ENCODE measurements around the gene KCTD15. TPM values are rescaled to one million over a fixed set of nuclear protein-coding genes. Genes with fewer than 3 reads are reported as not detected.

Gene KCTD15
- total and polyA plus RNA-seq, 4 donors = 0.89 to 13.8 (median 8.1) TPM

DNA sequence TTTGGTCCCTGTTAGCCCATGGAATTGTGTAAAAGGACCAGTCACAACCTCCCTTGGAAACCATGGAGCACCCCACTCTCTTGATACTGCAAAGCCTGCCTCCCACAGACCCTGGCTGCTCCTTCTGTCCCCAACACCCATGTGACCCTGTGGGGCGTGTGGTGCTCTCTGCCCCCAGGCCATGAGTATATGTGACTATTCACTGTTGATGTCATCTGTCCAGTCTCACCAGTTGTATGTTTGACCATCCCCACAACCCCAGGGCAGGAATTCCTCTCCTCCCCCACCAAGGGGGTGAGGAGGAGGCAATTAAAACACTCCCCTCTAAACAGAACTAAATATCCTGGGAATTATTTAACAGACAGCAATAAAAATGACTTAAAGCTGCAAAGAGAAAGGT is 35.2 kb downstream of the KCTD15 start:
- H3K4me1 ChIP-seq (ENCODE audit: control insufficient read depth in 4 of 4, insufficient read depth in 4 of 4, low read length in 3 of 4) = no peaks in the 10 kb centered on the region
- H3K4me3 ChIP-seq (ENCODE audit: low read depth in 1 of 3, low read length in 3 of 3) = no peak overlapping the region
- no peaks in the 10 kb centered on the region for H3K27me3 ChIP-seq (ENCODE audit: control insufficient read depth in 4 of 4, insufficient read depth in 4 of 4, low read length in 3 of 4)
- DNase-seq (ENCODE audit: low spot score) = no peak
- 70% methylated on average over 1 of the region's 1 CpG for WGBS
- TF ChIP-seq, protein P1, sequence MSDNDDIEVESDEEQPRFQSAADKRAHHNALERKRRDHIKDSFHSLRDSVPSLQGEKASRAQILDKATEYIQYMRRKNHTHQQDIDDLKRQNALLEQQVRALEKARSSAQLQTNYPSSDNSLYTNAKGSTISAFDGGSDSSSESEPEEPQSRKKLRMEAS (IDR thresholded peaks at IDR 0.05) = no peak
- TF ChIP-seq RAD21 (IDR thresholded peaks at IDR 0.05) (no peak), FOXA2 (IDR thresholded peaks at IDR 0.05) (no peak), EGR1 (IDR thresholded peaks at IDR 0.05; ENCODE audit: low read depth in 2 of 2) (no peak), RXRA (IDR thresholded peaks at IDR 0.05) (no peak), SP1 (IDR thresholded peaks at IDR 0.05) (no peak)
- TF ChIP-seq, protein P2, sequence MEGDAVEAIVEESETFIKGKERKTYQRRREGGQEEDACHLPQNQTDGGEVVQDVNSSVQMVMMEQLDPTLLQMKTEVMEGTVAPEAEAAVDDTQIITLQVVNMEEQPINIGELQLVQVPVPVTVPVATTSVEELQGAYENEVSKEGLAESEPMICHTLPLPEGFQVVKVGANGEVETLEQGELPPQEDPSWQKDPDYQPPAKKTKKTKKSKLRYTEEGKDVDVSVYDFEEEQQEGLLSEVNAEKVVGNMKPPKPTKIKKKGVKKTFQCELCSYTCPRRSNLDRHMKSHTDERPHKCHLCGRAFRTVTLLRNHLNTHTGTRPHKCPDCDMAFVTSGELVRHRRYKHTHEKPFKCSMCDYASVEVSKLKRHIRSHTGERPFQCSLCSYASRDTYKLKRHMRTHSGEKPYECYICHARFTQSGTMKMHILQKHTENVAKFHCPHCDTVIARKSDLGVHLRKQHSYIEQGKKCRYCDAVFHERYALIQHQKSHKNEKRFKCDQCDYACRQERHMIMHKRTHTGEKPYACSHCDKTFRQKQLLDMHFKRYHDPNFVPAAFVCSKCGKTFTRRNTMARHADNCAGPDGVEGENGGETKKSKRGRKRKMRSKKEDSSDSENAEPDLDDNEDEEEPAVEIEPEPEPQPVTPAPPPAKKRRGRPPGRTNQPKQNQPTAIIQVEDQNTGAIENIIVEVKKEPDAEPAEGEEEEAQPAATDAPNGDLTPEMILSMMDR (IDR thresholded peaks at IDR 0.05; ENCODE audit: low read depth, low read length, missing input control) = no peak
- TF ChIP-seq, protein P3, sequence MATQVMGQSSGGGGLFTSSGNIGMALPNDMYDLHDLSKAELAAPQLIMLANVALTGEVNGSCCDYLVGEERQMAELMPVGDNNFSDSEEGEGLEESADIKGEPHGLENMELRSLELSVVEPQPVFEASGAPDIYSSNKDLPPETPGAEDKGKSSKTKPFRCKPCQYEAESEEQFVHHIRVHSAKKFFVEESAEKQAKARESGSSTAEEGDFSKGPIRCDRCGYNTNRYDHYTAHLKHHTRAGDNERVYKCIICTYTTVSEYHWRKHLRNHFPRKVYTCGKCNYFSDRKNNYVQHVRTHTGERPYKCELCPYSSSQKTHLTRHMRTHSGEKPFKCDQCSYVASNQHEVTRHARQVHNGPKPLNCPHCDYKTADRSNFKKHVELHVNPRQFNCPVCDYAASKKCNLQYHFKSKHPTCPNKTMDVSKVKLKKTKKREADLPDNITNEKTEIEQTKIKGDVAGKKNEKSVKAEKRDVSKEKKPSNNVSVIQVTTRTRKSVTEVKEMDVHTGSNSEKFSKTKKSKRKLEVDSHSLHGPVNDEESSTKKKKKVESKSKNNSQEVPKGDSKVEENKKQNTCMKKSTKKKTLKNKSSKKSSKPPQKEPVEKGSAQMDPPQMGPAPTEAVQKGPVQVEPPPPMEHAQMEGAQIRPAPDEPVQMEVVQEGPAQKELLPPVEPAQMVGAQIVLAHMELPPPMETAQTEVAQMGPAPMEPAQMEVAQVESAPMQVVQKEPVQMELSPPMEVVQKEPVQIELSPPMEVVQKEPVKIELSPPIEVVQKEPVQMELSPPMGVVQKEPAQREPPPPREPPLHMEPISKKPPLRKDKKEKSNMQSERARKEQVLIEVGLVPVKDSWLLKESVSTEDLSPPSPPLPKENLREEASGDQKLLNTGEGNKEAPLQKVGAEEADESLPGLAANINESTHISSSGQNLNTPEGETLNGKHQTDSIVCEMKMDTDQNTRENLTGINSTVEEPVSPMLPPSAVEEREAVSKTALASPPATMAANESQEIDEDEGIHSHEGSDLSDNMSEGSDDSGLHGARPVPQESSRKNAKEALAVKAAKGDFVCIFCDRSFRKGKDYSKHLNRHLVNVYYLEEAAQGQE (IDR thresholded peaks at IDR 0.05) = no peak
- H3K9ac ChIP-seq (ENCODE audit: low read depth in 1 of 2, low read length in 2 of 2) = no peak overlapping the region
- no peak overlapping the region for H3K27ac ChIP-seq (ENCODE audit: low read depth in 1 of 2, low read length in 2 of 2)
- H3K36me3 ChIP-seq (ENCODE audit: control insufficient read depth in 4 of 4, insufficient read depth in 3 of 4, low read depth in 1 of 4, low read length in 3 of 4) = no peaks in the 10 kb centered on the region
- H3K9me3 ChIP-seq (ENCODE audit: control insufficient read depth in 4 of 4, low read length in 3 of 4) = no peaks in the 10 kb centered on the region

DNA sequence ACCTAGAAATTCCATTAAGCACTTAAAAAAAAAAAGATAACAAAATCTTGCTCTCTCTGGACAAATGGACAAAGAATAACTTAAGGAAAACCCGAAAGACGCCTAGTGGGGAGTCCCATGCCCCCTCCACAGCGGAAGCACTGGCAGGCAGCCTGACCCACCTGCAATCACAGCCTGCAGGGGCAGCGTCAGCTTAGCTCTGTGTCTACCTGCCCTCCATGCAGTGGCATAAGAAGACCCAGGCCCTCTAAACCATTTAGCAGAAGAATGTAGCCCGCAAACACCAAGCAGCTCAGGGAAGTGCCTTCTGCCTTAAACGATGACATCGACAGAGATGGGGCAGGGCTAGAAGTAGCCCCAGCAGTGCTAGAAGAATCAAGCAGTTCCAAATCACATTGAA is 36.0 kb downstream of the KCTD15 start:
- Histone ChIP-seq H3K9me3 (ENCODE audit: control insufficient read depth in 4 of 4, low read length in 3 of 4) (no peaks in the 10 kb centered on the region), H3K4me3 (ENCODE audit: low read depth in 1 of 3, low read length in 3 of 3) (no peak overlapping the region), H3K27me3 (ENCODE audit: control insufficient read depth in 4 of 4, insufficient read depth in 4 of 4, low read length in 3 of 4) (no peaks in the 10 kb centered on the region), H3K4me1 (ENCODE audit: control insufficient read depth in 4 of 4, insufficient read depth in 4 of 4, low read length in 3 of 4) (no peaks in the 10 kb centered on the region), H3K9ac (ENCODE audit: low read depth in 1 of 2, low read length in 2 of 2) (no peak overlapping the region), H3K36me3 (ENCODE audit: control insufficient read depth in 4 of 4, insufficient read depth in 3 of 4, low read depth in 1 of 4, low read length in 3 of 4) (no peaks in the 10 kb centered on the region), H3K27ac (ENCODE audit: low read depth in 1 of 2, low read length in 2 of 2) (no peak overlapping the region)
- DNase-seq (ENCODE audit: low spot score) = no peak
- TF ChIP-seq SP1 (IDR thresholded peaks at IDR 0.05) (no peak), TAF1 (conservative IDR thresholded peaks at IDR 0.05) (no peak), NR2F2 (IDR thresholded peaks at IDR 0.05) (no peak), JUND (IDR thresholded peaks at IDR 0.05) (no peak)
- TF ChIP-seq, protein P4, sequence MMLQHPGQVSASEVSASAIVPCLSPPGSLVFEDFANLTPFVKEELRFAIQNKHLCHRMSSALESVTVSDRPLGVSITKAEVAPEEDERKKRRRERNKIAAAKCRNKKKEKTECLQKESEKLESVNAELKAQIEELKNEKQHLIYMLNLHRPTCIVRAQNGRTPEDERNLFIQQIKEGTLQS (IDR thresholded peaks at IDR 0.05) = no peak
- 77% methylated on average over 7 of the region's 7 CpGs for WGBS

DNA sequence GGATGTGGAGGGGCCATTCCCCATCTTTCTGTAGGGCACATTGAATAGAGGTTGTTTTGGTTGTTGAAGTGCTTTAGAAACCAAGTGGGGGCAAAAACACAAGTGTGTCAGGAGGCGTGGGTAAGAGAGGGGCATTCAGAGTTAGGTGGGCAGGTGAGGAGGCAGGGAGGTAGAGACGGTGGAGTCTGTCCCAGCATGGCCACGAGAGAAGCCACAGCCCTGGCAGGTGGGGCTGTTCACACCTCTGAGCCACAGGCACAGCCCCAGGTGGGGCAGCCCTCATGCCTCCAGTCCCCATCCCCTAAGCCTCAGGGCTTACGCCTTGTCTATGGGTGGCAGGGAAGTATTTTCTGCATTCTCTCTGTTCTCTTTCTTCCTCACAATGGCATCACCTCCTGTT is 43.7 kb downstream of the KCTD15 start:
- Histone ChIP-seq H3K9ac (ENCODE audit: low read depth in 1 of 2, low read length in 2 of 2) (no peak overlapping the region), H3K27me3 (ENCODE audit: control insufficient read depth in 4 of 4, insufficient read depth in 4 of 4, low read length in 3 of 4) (no peaks in the 10 kb centered on the region), H3K36me3 (ENCODE audit: control insufficient read depth in 4 of 4, insufficient read depth in 3 of 4, low read depth in 1 of 4, low read length in 3 of 4) (no peaks in the 10 kb centered on the region), H3K4me1 (ENCODE audit: control insufficient read depth in 4 of 4, insufficient read depth in 4 of 4, low read length in 3 of 4) (no peaks in the 10 kb centered on the region), H3K27ac (ENCODE audit: low read depth in 1 of 2, low read length in 2 of 2) (no peak overlapping the region), H3K4me3 (ENCODE audit: low read depth in 1 of 3, low read length in 3 of 3) (no peak overlapping the region), H3K9me3 (ENCODE audit: control insufficient read depth in 4 of 4, low read length in 3 of 4) (no peaks in the 10 kb centered on the region)
- TF ChIP-seq SP1 (IDR thresholded peaks at IDR 0.05) = no peak
- TF ChIP-seq, protein P1 (IDR thresholded peaks at IDR 0.05) = no peak
- TF ChIP-seq FOXA2 (IDR thresholded peaks at IDR 0.05) = no peak
- TF ChIP-seq YY1 (IDR thresholded peaks at IDR 0.05) = no peak
- WGBS = 76% methylated on average over 4 of the region's 4 CpGs
- DNase-seq (ENCODE audit: low spot score) = no peak
